Limb (tissue), 2 donors: ENCODE measurements around the gene CDC42EP2.

Source experiments
- DNase-seq, 2 donors: peaks; one replicate each; pipeline ENCODE4 v3.0.0-alpha.2; 2016; ENCODE audit errors: extremely low spot score in 2 of 2

The CDC42EP2 gene, protein sequence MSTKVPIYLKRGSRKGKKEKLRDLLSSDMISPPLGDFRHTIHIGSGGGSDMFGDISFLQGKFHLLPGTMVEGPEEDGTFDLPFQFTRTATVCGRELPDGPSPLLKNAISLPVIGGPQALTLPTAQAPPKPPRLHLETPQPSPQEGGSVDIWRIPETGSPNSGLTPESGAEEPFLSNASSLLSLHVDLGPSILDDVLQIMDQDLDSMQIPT

GRCh38 chr11:65314501-65315203, at the start of gene CDC42EP2:
TSS of gene CDC42EP2 (plus strand) at chr11:65314866. CDS start at chr11:65320899, 6,033 bp downstream.
- DNase-seq = peak; percentile 80 to 89

DNA sequence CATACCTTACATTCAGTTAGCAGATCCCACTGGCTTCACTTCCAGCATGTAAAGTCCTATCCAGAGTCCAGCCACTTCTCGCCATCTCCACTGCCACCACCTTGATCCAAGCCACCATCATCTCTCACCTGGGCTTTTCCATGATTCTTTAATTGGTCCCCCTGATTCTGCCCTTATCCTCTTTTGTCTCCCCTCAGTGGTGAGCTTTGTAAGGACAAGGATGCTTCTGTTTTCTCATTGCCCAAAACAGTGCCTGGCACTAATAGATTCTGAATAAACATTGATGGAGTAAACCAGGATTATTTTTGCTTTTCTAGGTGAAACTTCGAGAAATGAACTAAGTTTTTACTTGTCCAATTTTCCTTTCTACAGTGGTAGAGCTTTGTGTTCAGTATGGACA, 48.5 kb upstream of the CDC42EP2 start:
- DNase-seq = no peak

DNA sequence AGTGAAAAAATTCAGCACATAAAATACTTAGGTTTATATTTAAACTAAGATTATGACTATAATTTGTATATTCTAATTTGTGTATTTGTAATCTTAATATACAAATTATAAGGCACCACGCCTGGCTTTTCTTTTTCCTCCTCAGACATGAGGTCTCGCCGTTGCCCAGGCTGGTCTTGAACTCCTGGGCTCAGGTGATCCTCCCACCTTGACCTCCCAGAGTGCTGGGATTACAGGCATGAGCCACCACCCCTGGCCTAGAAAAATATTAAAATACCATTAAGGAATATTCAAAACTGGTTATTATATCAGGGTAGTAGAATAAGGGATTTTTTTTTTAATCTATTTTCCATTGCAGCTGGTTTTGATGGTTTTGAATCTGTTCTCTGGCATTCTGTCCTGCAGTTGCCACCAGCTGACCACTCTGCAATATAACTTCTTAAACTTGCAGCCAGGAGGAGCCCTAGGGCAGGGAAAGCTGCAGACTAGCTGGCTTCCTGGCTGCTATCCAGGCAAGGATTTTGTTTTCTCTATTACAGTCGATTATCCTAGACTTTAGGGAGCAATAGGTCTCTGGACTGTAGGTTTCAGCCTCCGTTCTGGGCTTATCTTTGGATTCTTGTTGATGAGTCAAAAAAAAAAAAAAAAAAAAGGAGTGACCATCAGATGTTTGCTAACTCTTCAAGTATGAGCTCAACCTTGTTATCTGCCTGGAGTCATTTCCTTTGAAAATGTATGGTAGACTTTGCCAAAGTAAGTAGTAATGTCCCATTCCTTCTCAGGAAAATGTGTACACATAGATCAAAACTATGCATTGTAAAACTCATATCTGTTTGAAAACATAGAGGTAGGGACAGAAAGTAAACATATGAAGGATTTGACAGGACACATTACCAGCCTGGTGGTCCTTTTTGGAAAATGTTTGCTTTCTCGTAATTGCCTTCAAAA, 39.7 kb upstream of the CDC42EP2 start:
- DNase-seq = peak; percentile 82 to 89

GRCh38 chr11:65275906-65276305, 38.8 kb upstream of the CDC42EP2 start:
- DNase-seq = no peak

GRCh38 chr11:65277631-65278277, 36.9 kb upstream of the CDC42EP2 start:
- no peak for DNase-seq

GRCh38 chr11:65278356-65278755, 36.3 kb upstream of the CDC42EP2 start:
- no peak for DNase-seq

DNA sequence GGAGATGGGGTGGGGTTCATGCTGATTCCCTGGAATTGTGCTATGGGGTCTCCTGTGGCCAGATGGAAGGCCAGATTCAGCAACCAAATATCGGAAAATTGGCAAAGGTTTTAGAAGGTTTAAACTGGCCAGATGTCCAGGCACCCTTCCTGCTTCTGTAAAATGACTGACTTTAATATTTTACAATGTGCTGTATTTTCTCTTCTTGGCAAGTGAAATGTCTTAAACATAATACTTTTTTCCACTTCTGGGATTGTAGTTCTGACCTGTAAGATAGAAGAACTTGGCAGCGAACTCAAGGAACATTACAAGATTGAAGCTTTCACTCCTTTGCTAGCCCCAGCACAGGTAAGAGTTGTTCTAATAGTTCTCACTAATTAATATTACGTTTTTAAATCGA, 35.4 kb upstream of the CDC42EP2 start:
- no peak for DNase-seq

GRCh38 chr11:65279741-65280440, 34.8 kb upstream of the CDC42EP2 start:
- no peak for DNase-seq

DNA sequence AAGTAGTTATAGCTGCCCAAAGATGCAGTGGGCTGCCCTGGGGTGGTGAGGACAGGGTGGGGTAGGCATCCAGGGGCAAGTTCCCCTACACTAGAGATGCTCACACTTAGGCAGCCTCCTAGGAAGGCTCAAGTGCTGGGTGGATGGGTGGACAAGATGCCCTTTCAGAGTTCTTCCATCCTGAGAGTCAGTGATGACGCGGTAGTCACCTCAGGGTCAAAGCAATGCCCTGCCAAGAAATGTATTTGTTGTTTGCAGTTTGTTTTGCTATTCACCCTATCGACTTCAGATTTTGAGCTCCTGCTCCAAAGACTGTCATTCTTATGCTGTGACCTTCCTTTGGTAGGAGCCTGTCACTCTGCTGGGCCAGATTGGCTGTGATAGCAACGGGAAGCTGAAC, 34.0 kb upstream of the CDC42EP2 start:
- DNase-seq = no peak

DNA sequence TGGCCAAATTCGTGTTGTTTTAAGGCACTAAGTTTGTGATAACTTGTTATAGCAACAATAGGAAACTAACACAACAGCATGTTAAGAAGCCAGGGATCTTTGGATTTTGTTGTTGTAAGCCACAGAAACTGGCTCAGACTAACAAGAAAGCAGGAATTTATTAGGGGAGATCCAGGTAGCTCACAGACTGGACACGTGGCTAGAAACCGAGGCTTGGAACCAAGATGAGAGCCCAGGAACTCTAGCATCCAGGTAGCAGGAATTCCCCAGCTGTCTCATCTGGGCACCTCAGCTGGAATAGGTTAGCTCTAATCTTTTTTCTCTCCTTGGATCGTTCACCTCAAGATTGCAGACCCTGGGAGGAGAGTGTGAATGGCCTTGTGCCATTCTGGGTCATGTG, 28.0 kb upstream of the CDC42EP2 start:
- no peak for DNase-seq

- DNase-seq = no peak
Measured at GRCh38 chr11:65287601-65288000, 27.1 kb upstream of the CDC42EP2 start.

GRCh38 chr11:65288706-65289536, 25.7 kb upstream of the CDC42EP2 start:
- peak; percentile 62 to 76 for DNase-seq

DNA sequence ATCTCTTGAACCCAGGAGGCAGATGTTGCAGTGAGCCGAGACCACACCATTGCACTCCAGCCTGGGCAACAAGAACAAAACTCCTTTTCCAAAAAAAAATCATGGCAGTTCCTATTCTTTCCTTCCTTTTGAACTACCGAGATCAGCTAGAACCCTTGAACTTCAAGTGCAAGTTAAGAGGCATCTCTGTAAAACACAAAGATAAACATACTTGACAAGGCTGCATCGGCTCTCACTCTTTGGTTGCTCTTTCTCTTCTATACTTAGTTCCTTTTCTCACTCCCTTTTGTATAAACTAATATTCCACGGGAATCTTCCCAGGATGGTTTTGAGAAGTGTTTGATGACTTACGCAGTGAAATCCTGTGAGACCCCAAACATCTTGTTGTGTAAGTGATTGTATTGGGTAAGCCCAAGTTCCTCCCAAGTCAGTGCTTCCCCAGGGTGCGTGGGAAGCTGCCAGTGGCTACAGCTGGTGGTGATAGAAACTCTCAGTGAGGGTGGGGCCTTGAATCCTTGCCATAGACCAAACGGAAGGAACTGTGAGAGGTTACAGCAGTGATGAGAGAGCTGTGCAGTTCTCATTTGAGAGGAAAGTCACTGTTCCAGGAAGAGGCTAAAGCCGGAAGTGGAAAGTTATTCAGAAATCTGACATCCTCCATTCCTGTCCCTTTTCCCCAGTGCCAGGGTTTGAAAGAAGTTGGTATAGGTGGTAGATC, 24.1 kb upstream of the CDC42EP2 start:
- DNase-seq = peak; percentile 72 to 87

- DNase-seq = no peak
Measured at GRCh38 chr11:65291613-65292012, 23.1 kb upstream of the CDC42EP2 start.

DNA sequence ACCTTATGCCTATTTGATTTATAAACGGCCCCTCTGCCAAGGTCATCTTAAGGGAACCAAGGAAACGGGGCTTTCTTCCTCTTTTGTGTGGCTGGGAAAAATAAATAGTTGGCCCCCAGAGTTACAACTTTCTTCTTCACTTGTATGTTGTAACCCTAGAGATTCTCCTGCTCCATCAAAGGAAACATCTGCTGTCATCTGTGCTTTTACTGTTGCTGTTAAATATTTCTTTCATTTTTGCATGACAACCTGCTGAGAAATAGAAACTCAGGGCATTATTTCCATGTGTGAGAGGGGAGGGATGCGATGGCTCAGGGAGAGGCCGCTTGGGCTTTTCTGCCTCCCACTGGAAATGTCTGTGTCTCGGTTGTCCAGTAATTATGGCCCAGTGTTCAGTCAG, 21.8 kb upstream of the CDC42EP2 start:
- no peak for DNase-seq

DNA sequence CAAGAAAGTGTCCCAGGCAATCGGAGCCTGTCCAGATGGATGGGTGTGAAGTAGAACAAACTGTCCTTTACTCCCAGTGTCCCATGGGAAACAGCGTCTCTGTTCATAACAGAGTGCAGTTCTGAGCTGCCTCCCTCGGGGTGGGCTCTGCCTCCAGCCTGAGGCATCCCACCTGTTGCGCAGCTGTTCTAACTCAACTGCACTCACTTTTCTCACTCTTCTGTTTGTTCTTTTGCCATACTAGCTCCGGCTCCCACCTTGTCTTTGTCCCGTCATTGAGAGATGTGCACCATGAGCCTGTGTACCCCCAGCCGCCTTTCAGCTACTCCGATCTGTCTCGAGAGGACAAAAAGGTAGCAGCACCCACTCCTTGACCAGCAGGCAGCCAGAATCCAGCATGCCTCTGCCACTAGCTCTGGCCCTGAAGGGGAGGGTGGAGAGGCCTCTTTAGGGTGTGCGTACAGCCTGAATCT, 20.7 kb upstream of the CDC42EP2 start:
- DNase-seq = peak; percentile 60 to 61

- DNase-seq = no peak
Measured at GRCh38 chr11:65295001-65295400, 19.7 kb upstream of the CDC42EP2 start.

DNA sequence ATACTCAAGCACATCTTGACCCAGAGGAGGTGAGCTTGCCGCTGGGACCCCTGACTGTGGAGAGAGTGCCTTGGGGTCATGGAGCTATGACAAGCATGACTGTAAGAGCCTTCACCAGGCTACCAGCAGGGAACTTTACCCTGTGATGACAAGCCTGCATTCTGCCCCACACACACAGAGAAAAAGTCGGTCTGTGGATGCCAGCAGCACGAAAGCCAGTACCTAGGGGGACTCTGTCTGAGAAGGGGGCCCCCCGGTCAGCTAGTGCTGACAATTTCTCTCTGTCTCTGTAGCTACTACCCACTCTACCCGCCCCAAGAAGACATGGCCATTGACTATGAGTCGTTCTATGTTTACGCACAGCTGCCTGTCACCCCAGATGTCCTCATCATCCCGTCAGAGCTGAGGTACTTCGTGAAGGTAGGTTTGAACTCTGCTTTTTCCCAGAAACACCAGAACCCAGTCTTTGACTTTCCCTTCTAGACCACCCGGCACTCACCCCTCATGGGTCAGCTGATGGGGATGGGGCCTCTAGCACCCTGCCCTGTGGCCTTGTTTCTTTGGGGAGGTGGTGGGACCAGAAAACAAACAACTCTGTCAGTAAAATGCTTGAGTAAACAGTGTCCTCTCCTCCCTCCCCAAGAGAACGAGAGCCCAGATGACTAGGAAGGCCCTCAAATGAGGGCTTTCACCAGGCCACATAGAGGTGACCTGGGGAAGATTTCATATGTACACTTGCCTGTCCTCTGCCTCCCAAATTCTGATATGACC, 18.9 kb upstream of the CDC42EP2 start:
- no peak for DNase-seq
